ENCODE results near the gene GPRC5A. TPM values are rescaled to one million over a fixed set of nuclear protein-coding genes. Genes with fewer than 3 reads are reported as not detected.
"Not testable (repeated sequence)": the region's sequence is repeated elsewhere in the genome, so short reads cannot be mapped to it uniquely, and the experiment has no call there.

Gene GPRC5A
- total RNA-seq, result 0.78 TPM
- long read RNA-seq, result 0 reads

GRCh38 chr12:12891080-12891880, at the start of gene GPRC5A:
TSS of gene GPRC5A (plus strand) at chr12:12891562. CDS start at chr12:12908250, 16,688 bp downstream.
- intact Hi-C loops (cut with DNase I), result no loop called here
- peak; percentile 77 for DNase-seq (ENCODE audit: low spot score)

- intact Hi-C loops (cut with DNase I), result no loop called here
- no peak for DNase-seq (ENCODE audit: low spot score)
Measured at GRCh38 chr12:12845794-12846243, 45.5 kb upstream of the GPRC5A start.

- intact Hi-C loops (cut with DNase I), result not testable (repeated sequence)
Measured at GRCh38 chr12:12846780-12847179, 44.6 kb upstream of the GPRC5A start.

GRCh38 chr12:12853435-12853834, 37.9 kb upstream of the GPRC5A start:
- no peak for DNase-seq (ENCODE audit: low spot score)
- intact Hi-C loops (cut with DNase I), result no loop called here

More at GRCh38 chr12:12846780-12847179, 44.6 kb upstream of the GPRC5A start:
- DNase-seq (ENCODE audit: low spot score), result not testable (repeated sequence)

GRCh38 chr12:12859690-12860089, 31.7 kb upstream of the GPRC5A start:
- no peak for DNase-seq (ENCODE audit: low spot score)
- intact Hi-C loops (cut with DNase I), result no loop called here

GRCh38 chr12:12864243-12864642, 27.1 kb upstream of the GPRC5A start:
- no peak for DNase-seq (ENCODE audit: low spot score)
- intact Hi-C loops (cut with DNase I), result no loop called here

- no peak for DNase-seq (ENCODE audit: low spot score)
- intact Hi-C loops (cut with DNase I), result no loop called here
Measured at GRCh38 chr12:12868477-12869235, 22.7 kb upstream of the GPRC5A start.

GRCh38 chr12:12870465-12870864, 20.9 kb upstream of the GPRC5A start:
- intact Hi-C loops (cut with DNase I), result no loop called here
- DNase-seq (ENCODE audit: low spot score), result no peak

GRCh38 chr12:12871587-12872138, 19.7 kb upstream of the GPRC5A start:
- no peak for DNase-seq (ENCODE audit: low spot score)
- intact Hi-C loops (cut with DNase I), result no loop called here

- intact Hi-C loops (cut with DNase I), result no loop called here
- DNase-seq (ENCODE audit: low spot score), result no peak
Measured at GRCh38 chr12:12872139-12872933, 19.0 kb upstream of the GPRC5A start.

- intact Hi-C loops (cut with DNase I), result no loop called here
- no peak for DNase-seq (ENCODE audit: low spot score)
Measured at GRCh38 chr12:12872934-12873275, 18.5 kb upstream of the GPRC5A start.

GRCh38 chr12:12874029-12874428, 17.3 kb upstream of the GPRC5A start:
- no peak for DNase-seq (ENCODE audit: low spot score)
- intact Hi-C loops (cut with DNase I), result no loop called here

GRCh38 chr12:12875301-12875700, 16.1 kb upstream of the GPRC5A start:
- DNase-seq (ENCODE audit: low spot score); intact Hi-C loops (cut with DNase I): not testable (repeated sequence)

- no peak for DNase-seq (ENCODE audit: low spot score)
- intact Hi-C loops (cut with DNase I), result no loop called here
Measured at GRCh38 chr12:12877153-12877768, 14.1 kb upstream of the GPRC5A start.

GRCh38 chr12:12877781-12878455, 13.4 kb upstream of the GPRC5A start:
- DNase-seq (ENCODE audit: low spot score), result no peak
- intact Hi-C loops (cut with DNase I), result no loop called here

GRCh38 chr12:12880537-12880936, 10.8 kb upstream of the GPRC5A start:
- DNase-seq (ENCODE audit: low spot score), result no peak
- intact Hi-C loops (cut with DNase I), result no loop called here

GRCh38 chr12:12881151-12881909, 10.0 kb upstream of the GPRC5A start:
- no peak for DNase-seq (ENCODE audit: low spot score)
- intact Hi-C loops (cut with DNase I), result no loop called here

- intact Hi-C loops (cut with DNase I), result no loop called here
- DNase-seq (ENCODE audit: low spot score), result no peak
Measured at GRCh38 chr12:12882288-12882687, 9.1 kb upstream of the GPRC5A start.
